HFFc6 (cell line): ENCODE measurements around the gene PPP2R3C. TPM values are rescaled to one million over a fixed set of nuclear protein-coding genes. Genes with fewer than 3 reads are reported as not detected.
A peak's percentile ranks its signal among the peaks of the same experiment; 100 is the strongest.

ENCODE experiments used
- DNase-seq: peaks from one replicate; pipeline ENCODE4 v3.0.0-alpha.2; 2018
- H3K27ac Mint-ChIP-seq: 2 replicates; pipeline ENCODE4 v1.8.0; 2020; ENCODE audit warnings: mild to moderate bottlenecking, mixed read lengths
- H3K27me3 Mint-ChIP-seq: 2 replicates; pipeline ENCODE4 v1.8.0; 2021; ENCODE audit warnings: mild to moderate bottlenecking, moderate library complexity, mixed read lengths; ENCODE audit not compliant: insufficient read depth
- H3K36me3 Mint-ChIP-seq: 2 replicates; pipeline ENCODE4 v1.8.0; 2021; ENCODE audit warnings: low read depth, mixed read lengths
- H3K4me1 Mint-ChIP-seq: 2 replicates; pipeline ENCODE4 v1.8.0; 2020; ENCODE audit warnings: low read depth, mixed read lengths
- H3K4me3 Mint-ChIP-seq: 2 replicates; pipeline ENCODE4 v1.8.0; 2020; ENCODE audit warnings: mild to moderate bottlenecking, moderate library complexity, mixed read lengths
- H3K9me3 Mint-ChIP-seq: 2 replicates; pipeline ENCODE4 v1.8.0; 2020; ENCODE audit warnings: mild to moderate bottlenecking, mixed read lengths
- total RNA-seq, 6 experiments: library from RNA; stranded (reverse); fragmentation: NEBNext Ultra II Directional; extraction: Animal tissue kit (Norgen Biotek cat#: 25700); gene quantifications; 2 replicates in 1 of 6; 3 replicates in 5 of 6; pipeline ENCODE4 v1.2.3, GENCODE V29; 2021
- TF ChIP-seq, protein P1 (sequence below): fragments of 200-600 bp; sonication (generic); IDR thresholded peaks from 2 replicates; pipeline ENCODE4 v1.5.0; 2021; ENCODE audit warnings: antibody characterized with exemption, mild to moderate bottlenecking

The PPP2R3C gene
- total RNA-seq, 6 experiments from 2014 or later, result 19.0 to 26.4 (median 23.8) TPM

- Mint-ChIP-seq H3K4me1 (peaks cover 35% of the 10 kb centered on the region), H3K36me3 (peaks cover 26% of the 10 kb centered on the region; the same call in 1 of the 2 replicates), H3K27ac (peak overlapping the region; percentile 86), H3K4me3 (peak overlapping the region; percentile 12; the same call in 1 of the 2 replicates), H3K27me3 (0 out of 2 replicates have a peak, but pooled peaks cover 4% of the 10 kb centered on the region), H3K9me3 (no peaks in the 10 kb centered on the region)
- TF ChIP-seq, protein P1, sequence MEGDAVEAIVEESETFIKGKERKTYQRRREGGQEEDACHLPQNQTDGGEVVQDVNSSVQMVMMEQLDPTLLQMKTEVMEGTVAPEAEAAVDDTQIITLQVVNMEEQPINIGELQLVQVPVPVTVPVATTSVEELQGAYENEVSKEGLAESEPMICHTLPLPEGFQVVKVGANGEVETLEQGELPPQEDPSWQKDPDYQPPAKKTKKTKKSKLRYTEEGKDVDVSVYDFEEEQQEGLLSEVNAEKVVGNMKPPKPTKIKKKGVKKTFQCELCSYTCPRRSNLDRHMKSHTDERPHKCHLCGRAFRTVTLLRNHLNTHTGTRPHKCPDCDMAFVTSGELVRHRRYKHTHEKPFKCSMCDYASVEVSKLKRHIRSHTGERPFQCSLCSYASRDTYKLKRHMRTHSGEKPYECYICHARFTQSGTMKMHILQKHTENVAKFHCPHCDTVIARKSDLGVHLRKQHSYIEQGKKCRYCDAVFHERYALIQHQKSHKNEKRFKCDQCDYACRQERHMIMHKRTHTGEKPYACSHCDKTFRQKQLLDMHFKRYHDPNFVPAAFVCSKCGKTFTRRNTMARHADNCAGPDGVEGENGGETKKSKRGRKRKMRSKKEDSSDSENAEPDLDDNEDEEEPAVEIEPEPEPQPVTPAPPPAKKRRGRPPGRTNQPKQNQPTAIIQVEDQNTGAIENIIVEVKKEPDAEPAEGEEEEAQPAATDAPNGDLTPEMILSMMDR, result no peak
- peak; percentile 49 for DNase-seq
Observed at GRCh38 chr14:35050652-35051051, 71.1 kb downstream of the PPP2R3C start.

GRCh38 chr14:35047976-35048513 is 73.7 kb downstream of the PPP2R3C start:
- H3K4me3 Mint-ChIP-seq, result peak overlapping the region; percentile 99
- no peak overlapping the region for H3K27ac Mint-ChIP-seq
- H3K36me3 Mint-ChIP-seq, result peaks cover 21% of the 10 kb centered on the region; the same call in 1 of the 2 replicates
- peaks cover 44% of the 10 kb centered on the region for H3K4me1 Mint-ChIP-seq
- no peak for DNase-seq
- TF ChIP-seq, protein P1, result no peak
- no peaks in the 10 kb centered on the region for H3K9me3 Mint-ChIP-seq
- 0 out of 2 replicates have a peak, but pooled peaks cover 4% of the 10 kb centered on the region for H3K27me3 Mint-ChIP-seq

GRCh38 chr14:35046751-35047536 is 74.8 kb downstream of the PPP2R3C start:
- Mint-ChIP-seq H3K27ac (peak overlapping the region; percentile 96), H3K27me3 (0 out of 2 replicates have a peak, but pooled peaks cover 4% of the 10 kb centered on the region), H3K4me3 (peak overlapping the region; percentile 99), H3K36me3 (peaks cover 19% of the 10 kb centered on the region; the same call in 1 of the 2 replicates), H3K4me1 (peaks cover 42% of the 10 kb centered on the region), H3K9me3 (no peaks in the 10 kb centered on the region)
- DNase-seq, result no peak
- TF ChIP-seq, protein P1, result no peak; the same call in 1 of the 2 replicates

DNA sequence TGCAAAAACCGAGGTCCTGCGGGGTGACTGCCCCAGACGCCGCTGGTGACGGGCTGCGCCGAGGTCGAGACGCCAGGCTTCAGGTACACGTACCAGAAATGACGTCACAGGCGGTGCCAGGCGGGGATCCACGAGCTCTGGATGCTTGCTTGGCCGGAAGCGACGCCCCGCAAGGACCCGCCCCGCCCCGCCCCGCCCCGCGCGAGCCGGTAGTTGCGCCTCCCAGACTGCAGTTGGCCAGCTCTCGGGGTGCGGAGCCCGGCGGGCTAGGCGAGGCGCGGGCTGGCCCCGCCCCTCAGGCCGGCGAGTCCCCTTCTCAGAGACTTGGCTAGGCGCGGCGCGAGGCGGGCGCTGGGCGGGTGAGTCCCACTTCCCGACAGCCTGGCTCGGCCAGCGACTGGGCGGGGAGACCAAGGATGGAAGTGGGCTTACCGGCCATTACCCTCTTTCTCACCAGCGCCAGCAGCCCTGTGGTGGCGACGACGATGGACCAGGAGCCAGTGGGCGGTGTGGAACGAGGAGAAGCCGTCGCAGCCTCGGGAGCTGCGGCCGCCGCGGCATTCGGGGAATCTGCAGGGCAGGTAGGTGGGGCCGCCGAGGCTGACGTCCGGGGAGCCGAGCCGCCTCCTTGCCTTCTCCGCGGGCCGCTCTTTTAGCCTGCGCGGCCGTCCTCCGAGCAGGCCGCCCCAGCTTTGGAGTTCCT is 75.6 kb downstream of the PPP2R3C start, which contains the start of gene FAM177A1:
FAM177A1 (plus strand) TSS at position 225 of the 703 bp plus-strand sequence; CDS start at position 417, 192 bp downstream.
- Mint-ChIP-seq H3K4me3 (peak within 1 kb of the TSS; percentile 99), H3K4me1 (peaks cover 37% of the 10 kb centered on the region), H3K27ac (peak within 1 kb of the TSS; percentile 100), H3K36me3 (peaks cover 15% of the 10 kb centered on the region; the same call in 1 of the 2 replicates), H3K9me3 (no peaks in the 10 kb centered on the region), H3K27me3 (0 out of 2 replicates have a peak, but pooled peaks cover 4% of the 10 kb centered on the region)
- TF ChIP-seq, protein P1, result no peak; the same call in 1 of the 2 replicates
- peak; percentile 96 for DNase-seq

GRCh38 chr14:35045798-35046047 is 76.1 kb downstream of the PPP2R3C start:
- Mint-ChIP-seq H3K4me1 (peaks cover 34% of the 10 kb centered on the region), H3K9me3 (no peaks in the 10 kb centered on the region), H3K27me3 (0 out of 2 replicates have a peak, but pooled peaks cover 4% of the 10 kb centered on the region), H3K4me3 (peak overlapping the region; percentile 99), H3K27ac (peak overlapping the region; percentile 100), H3K36me3 (peaks cover 13% of the 10 kb centered on the region; the same call in 1 of the 2 replicates)
- no peak for DNase-seq
- TF ChIP-seq, protein P1, result no peak
